DOHH2 (cell line): ENCODE measurements around the gene BHLHE40.

Experiments used
- CTCF ChIP-seq: fragments of 200-600 bp; sonication (generic); IDR thresholded peaks from one replicate; pipeline ENCODE4 v1.5.1; 2014; ENCODE audit warnings: antibody characterized with exemption, mild to moderate bottlenecking, low read depth, low read length; ENCODE audit not compliant: poor library complexity, severe bottlenecking
- EZH2phosphoT487 ChIP-seq: fragments of 200-600 bp; sonication (generic); IDR thresholded peaks from 2 replicates; pipeline ENCODE4 v1.6.1; 2017; ENCODE audit warnings: borderline replicate concordance, mild to moderate bottlenecking, antibody characterized with exemption, low read length, moderate library complexity, mixed read lengths

- TF ChIP-seq CTCF (no peak), EZH2phosphoT487 (no peak)
Measured at GRCh38 chr3:4997946-4998345, 18.7 kb downstream of the BHLHE40 start.
